ENCODE measurements around the gene ZKSCAN3. TPM values are rescaled to one million over a fixed set of nuclear protein-coding genes. Genes with fewer than 3 reads are reported as not detected.

ZKSCAN3 gene
- total and polyA plus RNA-seq, 2 of the 8 experiments (the other 6 are each of a cell fraction or from before 2014, with no cell fraction given), result 2.7 to 9.8 TPM

DNA sequence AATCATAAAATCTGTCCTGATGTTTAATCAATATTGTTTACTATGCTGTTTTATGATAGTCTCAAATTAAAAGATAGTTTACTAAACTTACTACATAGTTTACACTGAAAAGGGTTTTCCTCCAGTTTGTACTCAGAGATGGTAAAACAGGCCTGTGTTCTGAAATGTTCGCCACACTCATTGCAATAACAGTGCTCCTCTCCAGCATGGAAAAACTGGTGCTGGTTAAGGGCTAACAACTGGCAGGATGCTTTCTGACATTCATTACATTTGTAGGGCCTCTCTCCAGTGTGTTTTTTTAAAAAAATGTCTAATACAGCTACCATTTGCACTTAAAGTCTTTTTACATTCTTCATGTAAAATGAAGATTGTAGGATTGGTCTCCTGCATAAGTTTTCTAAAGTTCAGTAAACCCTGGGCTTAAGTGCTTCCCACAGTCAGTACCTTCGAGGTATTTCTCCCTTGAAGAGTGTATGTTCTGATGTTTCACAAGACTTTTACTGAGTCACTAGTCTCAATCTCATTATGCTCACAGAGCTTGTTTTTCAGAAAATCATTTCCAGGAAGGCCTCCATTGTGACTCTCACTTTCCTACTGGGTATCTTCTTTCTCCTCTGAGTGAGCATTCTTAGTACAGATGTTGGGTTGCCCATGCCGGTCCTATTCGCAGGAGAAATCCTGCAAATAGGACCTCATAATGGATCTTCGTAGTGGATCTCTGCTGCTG is 58.5 kb downstream of the ZKSCAN3 start:
- Histone ChIP-seq H4K91ac (replicated peaks; ENCODE audit: insufficient read length, low read length) (no peak overlapping the region), H2BK5ac (ENCODE audit: low read depth, low read length) (no peak overlapping the region), H3K4ac (replicated peaks; ENCODE audit: insufficient read length, low read depth, low read length) (no peak overlapping the region), H3K23ac (ENCODE audit: insufficient read length) (no peak overlapping the region), H3K27ac (ENCODE audit: low read depth, low read length) (no peak overlapping the region), H2BK12ac (ENCODE audit: low read depth, low read length) (no peak overlapping the region), H4K20me1 (replicated peaks in 1 of 2; ENCODE audit: control insufficient read depth in 1 of 2, insufficient read depth in 2 of 2, low read length in 2 of 2) (no peaks in the 10 kb centered on the region), H3K9ac (replicated peaks in 1 of 4; ENCODE audit: extremely low read depth in 1 of 4, low read depth in 3 of 4, low read length in 3 of 4) (no peak overlapping the region), H3K56ac (replicated peaks; ENCODE audit: insufficient read length, low read depth, low read length) (no peak overlapping the region), H3K23me2 (ENCODE audit: low read depth, low read length) (no peaks in the 10 kb centered on the region), H2BK120ac (replicated peaks; ENCODE audit: low read depth, low read length) (no peak overlapping the region), H3K79me1 (ENCODE audit: low read depth, low read length) (no peaks in the 10 kb centered on the region), H3K9me3 (ENCODE audit: insufficient read depth in 2 of 2, low read depth in 1 of 2, low read length in 1 of 2) (no peaks in the 10 kb centered on the region), H3K14ac (ENCODE audit: insufficient read length) (no peak overlapping the region), H2AK5ac (ENCODE audit: low read depth, low read length) (no peak overlapping the region), H3K36me3 (ENCODE audit: control insufficient read depth in 2 of 4, insufficient read depth in 4 of 4, low read length in 3 of 4) (no peaks in the 10 kb centered on the region), H3K79me2 (ENCODE audit: control insufficient read depth in 1 of 2, insufficient read depth in 2 of 2, low read length in 2 of 2) (no peaks in the 10 kb centered on the region), H4K8ac (ENCODE audit: extremely low read depth, insufficient read depth, low read length) (no peak overlapping the region), H3K4me1 (replicated peaks in 1 of 4; ENCODE audit: control insufficient read depth in 3 of 4, insufficient read depth in 4 of 4, low read length in 3 of 4) (no peaks in the 10 kb centered on the region), H2BK15ac (ENCODE audit: low read length) (no peak overlapping the region), H3K4me3 (ENCODE audit: extremely low read depth in 1 of 4, insufficient read depth in 2 of 4, low read depth in 3 of 4, low read length in 4 of 4) (no peak overlapping the region), H3K18ac (ENCODE audit: extremely low read depth, low read length) (no peak overlapping the region), H3K4me2 (ENCODE audit: insufficient read depth in 1 of 2, low read depth in 2 of 2, low read length in 2 of 2) (no peak overlapping the region), H2BK20ac (ENCODE audit: low read length) (no peak overlapping the region), H4K5ac (ENCODE audit: insufficient read length, low read depth, low read length) (no peak overlapping the region), H2AFZ (ENCODE audit: low read length) (no peak overlapping the region), H3K27me3 (replicated peaks in 1 of 4; ENCODE audit: control insufficient read depth in 3 of 4, extremely low read depth in 1 of 4, insufficient read depth in 3 of 4, low read length in 3 of 4) (no peaks in the 10 kb centered on the region)
- CTCF ChIA-PET (ENCODE audit: partially characterized antibody), result no interaction called here
- FAIRE-seq (no peak), DNase-seq (ENCODE audit: low read depth in 1 of 2, low spot score in 2 of 2) (no peak)
- POLR2A ChIA-PET (ENCODE audit: partially characterized antibody), result no interaction called here
- WGBS, 2 experiments (ENCODE audit: extremely low coverage in 1 of 2, insufficient coverage in 1 of 2, insufficient read length in 1 of 2, insufficient replicate concordance in 2 of 2, low coverage in 1 of 2, low lambda C conversion rate in 2 of 2, missing lambda C conversion rate in 1 of 2), result 84% methylated on average over 5 of the region's 5 CpGs; no CpG with 5 or more reads in 1 of the 2 experiments
- TF ChIP-seq TAF1 (IDR thresholded peaks at IDR 0.05; ENCODE audit: low read depth, low read length) (no peak), BACH1 (IDR thresholded peaks at IDR 0.05; ENCODE audit: low read length) (no peak), MAFK (IDR thresholded peaks at IDR 0.05; ENCODE audit: low read depth, low read length) (no peak), CTBP2 (IDR thresholded peaks at IDR 0.05; ENCODE audit: borderline replicate concordance, insufficient read depth, insufficient read length, low read length) (no peak)

All from H1 (cell line).